ENCODE measurements around the gene ADCK1.
"Not testable (repeated sequence)": the region's sequence is repeated elsewhere in the genome, so short reads cannot be mapped to it uniquely, and the experiment has no call there.

Gene ADCK1

DNA sequence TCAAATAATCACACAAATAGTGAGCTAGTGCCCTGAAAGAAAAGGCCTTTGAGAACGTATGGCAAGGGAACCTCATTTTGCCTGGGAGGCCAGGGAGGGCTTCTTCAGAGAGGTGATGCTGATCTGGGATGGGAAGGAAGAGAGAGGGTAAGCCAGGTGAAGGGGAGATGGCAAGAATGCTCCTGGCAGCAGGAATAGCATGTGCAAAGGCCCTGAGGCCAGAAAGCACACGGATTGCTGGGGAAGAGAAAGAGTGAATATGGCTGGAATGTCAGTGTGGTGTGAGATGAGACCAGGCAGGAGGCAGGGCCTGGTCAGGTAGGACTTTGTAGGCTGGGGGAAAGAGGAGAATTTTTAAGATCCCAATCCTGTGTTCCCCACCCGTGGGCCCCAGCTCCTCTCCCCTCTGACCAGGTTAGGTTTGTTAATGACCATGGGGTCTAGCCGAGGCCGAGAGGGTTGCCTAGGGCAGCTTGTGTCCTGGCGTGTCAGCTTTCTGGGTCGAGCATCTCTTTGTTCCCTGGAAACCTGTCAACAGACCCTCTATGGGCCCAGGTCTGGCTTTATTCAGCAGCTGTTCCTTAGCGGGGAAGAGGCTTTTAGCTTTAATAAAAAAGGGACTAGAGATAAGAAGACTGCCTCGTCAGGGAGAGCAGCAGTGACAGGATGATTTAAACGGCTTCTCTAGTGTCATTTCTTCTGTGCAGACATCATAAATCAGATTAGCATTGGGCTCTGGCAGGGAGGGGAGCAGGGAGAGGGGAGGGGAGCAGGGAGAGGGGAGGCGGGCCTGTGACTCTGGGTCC, 123.4 kb downstream of the ADCK1 start:
- ATAC-seq (replicated peaks) (no peak), DNase-seq (no peak)
- no peaks in the 10 kb centered on the region for H3K9me3 Mint-ChIP-seq
- peaks cover 8% of the 10 kb centered on the region for H3K36me3 Mint-ChIP-seq (ENCODE audit: insufficient read depth)
- no peak overlapping the region for H3K27ac Mint-ChIP-seq
- no peaks in the 10 kb centered on the region for H3K4me1 Mint-ChIP-seq (ENCODE audit: low read depth in 2 of 2)
- no peaks in the 10 kb centered on the region for H3K27me3 Mint-ChIP-seq
- H3K4me3 Mint-ChIP-seq, result no peak overlapping the region

DNA sequence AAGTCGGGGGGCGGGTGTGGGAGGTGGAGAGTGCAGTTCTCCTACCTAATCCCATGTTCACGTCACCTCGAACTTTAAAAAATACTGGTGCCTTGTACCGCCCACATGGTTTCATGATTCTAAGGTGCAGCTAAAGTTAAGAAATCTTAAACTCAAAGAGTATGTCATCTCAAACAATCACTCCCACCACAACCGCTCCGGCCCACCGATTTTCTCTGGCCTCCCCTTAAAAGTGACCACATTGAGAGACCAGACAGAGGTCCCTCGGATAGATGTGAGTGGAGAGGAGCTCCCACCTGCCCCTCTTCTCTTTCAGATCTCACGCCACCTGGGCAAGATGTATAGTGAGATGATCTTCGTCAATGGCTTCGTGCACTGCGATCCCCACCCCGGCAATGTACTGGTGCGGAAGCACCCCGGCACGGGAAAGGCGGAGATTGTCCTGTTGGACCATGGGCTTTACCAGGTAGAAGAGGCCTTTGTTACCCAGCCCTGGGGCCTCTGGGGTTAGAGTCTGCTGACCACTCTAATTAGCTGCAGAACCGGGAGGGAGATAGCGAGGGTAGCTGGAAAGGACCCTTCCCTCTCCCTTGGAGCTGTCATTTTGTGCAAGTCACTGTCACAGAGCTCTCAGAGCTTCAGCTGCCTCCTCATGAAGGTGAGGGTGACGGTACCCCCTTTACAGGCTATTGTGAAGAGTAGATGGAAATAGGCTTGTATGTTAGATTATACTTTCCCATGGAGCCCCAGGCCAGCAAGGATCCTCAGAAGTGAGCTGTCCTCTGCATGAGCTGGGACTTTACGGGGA, 124.4 kb downstream of the ADCK1 start:
- Mint-ChIP-seq H3K27ac (no peak overlapping the region), H3K36me3 (ENCODE audit: insufficient read depth) (peaks cover 8% of the 10 kb centered on the region), H3K27me3 (no peaks in the 10 kb centered on the region), H3K4me1 (ENCODE audit: low read depth in 2 of 2) (no peaks in the 10 kb centered on the region), H3K9me3 (no peaks in the 10 kb centered on the region), H3K4me3 (no peak overlapping the region)
- DNase-seq, result no peak
- ATAC-seq (replicated peaks), result no peak

DNA sequence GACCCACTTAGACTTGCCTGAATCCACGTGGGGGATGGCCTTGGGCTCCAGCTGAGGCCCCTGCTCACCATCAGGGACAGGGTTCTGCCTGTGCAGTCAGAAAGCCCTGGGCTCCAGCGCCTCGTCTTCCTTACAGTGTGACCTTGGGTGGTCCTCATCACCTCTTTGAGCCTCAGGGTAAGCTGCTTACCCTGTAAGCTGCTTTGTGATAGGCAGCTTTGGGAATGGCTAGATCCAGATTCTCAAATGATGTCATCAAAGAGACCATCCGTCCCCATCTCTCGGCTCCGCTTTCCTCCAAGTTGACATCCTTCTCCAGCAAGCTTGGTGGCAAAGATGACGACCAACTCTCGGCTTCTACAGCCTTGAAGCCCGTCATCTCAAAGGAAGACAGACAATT, 127.0 kb downstream of the ADCK1 start:
- H3K36me3 Mint-ChIP-seq (ENCODE audit: insufficient read depth), result peaks cover 11% of the 10 kb centered on the region
- H3K27me3 Mint-ChIP-seq, result no peaks in the 10 kb centered on the region
- no peak overlapping the region for H3K4me3 Mint-ChIP-seq
- no peak overlapping the region for H3K27ac Mint-ChIP-seq
- ATAC-seq (replicated peaks), result no peak
- no peaks in the 10 kb centered on the region for H3K9me3 Mint-ChIP-seq
- H3K4me1 Mint-ChIP-seq (ENCODE audit: low read depth in 2 of 2), result no peaks in the 10 kb centered on the region
- DNase-seq, result no peak

DNA sequence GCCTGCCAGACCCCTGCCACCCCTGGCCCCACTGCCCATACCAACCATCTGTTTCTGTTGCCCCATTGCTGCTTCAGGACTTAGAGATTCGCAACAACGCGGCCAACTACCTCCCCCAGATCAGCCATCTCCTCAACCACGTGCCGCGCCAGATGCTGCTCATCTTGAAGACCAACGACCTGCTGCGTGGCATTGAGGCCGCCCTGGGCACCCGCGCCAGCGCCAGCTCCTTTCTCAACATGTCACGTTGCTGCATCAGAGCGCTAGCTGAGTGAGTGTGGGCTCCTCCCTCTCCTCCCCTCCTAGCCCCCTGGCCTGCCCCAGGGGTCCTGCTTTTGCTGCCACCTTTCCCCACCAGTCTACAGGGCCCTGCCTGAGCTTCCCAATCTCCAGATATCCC, 131.5 kb downstream of the ADCK1 start:
- DNase-seq, result no peak
- Mint-ChIP-seq H3K4me1 (ENCODE audit: low read depth in 2 of 2) (peaks cover 0 to 3% of the 10 kb centered on the region in 2 donors), H3K4me3 (no peak overlapping the region), H3K27ac (no peak overlapping the region), H3K36me3 (ENCODE audit: insufficient read depth) (peaks cover 11% of the 10 kb centered on the region), H3K27me3 (no peaks in the 10 kb centered on the region), H3K9me3 (peaks cover 6 to 21% of the 10 kb centered on the region in 2 donors)
- no peak for ATAC-seq (replicated peaks)

DNA sequence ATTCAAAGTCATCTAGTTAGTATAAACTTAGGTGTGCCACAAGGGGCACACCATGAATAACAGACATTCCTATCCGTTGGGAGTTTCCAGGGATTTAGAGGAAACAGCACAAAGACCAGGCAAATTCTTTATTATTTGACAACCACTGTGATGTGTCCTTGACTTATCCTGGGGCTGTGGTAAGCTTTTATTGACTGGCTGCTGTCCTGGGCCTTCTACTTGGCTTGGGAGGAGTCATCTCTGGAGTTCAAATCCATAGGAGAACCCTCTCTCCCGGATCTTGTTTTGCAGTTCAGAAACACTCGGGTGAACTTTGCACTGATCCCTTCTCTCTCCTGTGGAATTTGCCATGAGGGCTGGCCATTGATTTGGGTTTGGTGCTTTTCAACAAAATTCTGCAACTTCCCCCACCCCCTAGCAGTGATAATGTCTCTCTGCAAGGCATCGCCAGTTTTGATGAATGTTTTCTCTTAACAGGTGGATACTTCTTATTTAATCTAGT, 136.3 kb downstream of the ADCK1 start:
- DNase-seq (no peak), ATAC-seq (replicated peaks) (no peak)
- Mint-ChIP-seq H3K27ac (no peak overlapping the region), H3K36me3 (ENCODE audit: insufficient read depth) (peaks cover 6% of the 10 kb centered on the region), H3K4me1 (ENCODE audit: low read depth in 2 of 2) (peaks cover 0 to 3% of the 10 kb centered on the region in 2 donors), H3K4me3 (no peak overlapping the region), H3K9me3 (peaks cover 7 to 21% of the 10 kb centered on the region in 2 donors), H3K27me3 (no peaks in the 10 kb centered on the region)

DNA sequence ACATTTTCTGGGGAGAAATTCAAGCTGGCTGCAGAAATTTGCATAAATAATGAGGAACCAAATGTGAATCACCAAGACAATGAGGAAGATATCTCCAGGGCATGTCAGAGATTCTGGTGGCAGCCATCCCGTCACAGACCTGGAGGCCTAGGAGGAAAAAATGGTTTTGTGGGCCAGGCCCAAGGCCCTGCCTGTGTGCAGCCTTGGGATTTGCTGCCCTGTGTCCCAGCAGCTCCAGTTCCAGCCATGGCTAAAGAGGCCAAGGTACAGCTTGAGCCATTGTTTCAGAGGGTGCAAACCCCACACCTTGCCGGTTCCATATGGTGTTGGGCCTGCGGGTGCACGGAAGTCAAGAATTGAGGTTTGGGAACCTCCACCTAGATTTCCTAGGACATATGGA, 147.5 kb downstream of the ADCK1 start:
- peaks cover 5 to 7% of the 10 kb centered on the region in 2 donors for H3K27me3 Mint-ChIP-seq
- H3K4me3 Mint-ChIP-seq, result no peak overlapping the region
- ATAC-seq (replicated peaks) (no peak), DNase-seq (no peak)
- peaks cover 0 to 1% of the 10 kb centered on the region in 2 donors for H3K4me1 Mint-ChIP-seq (ENCODE audit: low read depth in 2 of 2)
- H3K9me3 Mint-ChIP-seq, result peaks cover 0 to 2% of the 10 kb centered on the region in 2 donors
- no peaks in the 10 kb centered on the region for H3K36me3 Mint-ChIP-seq (ENCODE audit: insufficient read depth)
- H3K27ac Mint-ChIP-seq, result no peak overlapping the region

DNA sequence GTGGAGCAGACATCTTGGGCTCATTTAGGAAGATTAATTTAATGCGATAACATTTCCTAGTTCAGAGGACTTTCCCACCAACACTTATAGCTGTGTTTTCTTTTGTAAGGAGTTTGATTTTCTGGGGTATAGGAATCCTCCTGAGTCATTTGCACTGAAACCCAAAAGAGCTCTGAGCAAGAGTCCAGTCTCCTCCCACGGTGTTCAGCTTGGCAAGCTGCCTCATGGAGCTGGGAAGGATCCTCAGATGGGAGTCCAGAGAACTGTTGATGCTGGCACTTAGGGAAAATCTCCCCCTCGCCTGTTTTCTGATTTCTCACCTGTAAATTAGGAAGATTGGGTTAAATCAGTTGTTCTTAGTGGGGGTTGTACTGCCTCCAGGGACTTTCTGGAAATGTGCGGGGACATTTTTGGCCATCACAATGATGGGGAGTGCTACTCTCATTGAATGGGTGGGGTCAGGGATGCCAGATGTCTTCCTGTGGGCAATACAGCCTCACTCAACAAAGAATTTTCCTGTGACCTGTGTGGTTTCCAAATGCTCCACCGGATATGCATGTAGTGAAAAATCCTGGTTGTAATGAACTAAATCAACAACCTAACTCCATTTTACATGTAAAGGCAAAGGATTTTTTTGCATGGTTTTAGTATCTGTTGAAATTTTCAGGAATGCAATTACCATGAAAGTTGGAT, 150.6 kb downstream of the ADCK1 start:
- no peak overlapping the region for H3K4me3 Mint-ChIP-seq
- no peaks in the 10 kb centered on the region for H3K36me3 Mint-ChIP-seq (ENCODE audit: insufficient read depth)
- ATAC-seq (replicated peaks), result no peak
- no peak for DNase-seq
- H3K27me3 Mint-ChIP-seq, result peaks cover 5 to 7% of the 10 kb centered on the region in 2 donors
- H3K27ac Mint-ChIP-seq, result no peak overlapping the region
- H3K9me3 Mint-ChIP-seq, result peaks cover 0 to 2% of the 10 kb centered on the region in 2 donors
- H3K4me1 Mint-ChIP-seq (ENCODE audit: low read depth in 2 of 2), result peaks cover 0 to 1% of the 10 kb centered on the region in 2 donors

DNA sequence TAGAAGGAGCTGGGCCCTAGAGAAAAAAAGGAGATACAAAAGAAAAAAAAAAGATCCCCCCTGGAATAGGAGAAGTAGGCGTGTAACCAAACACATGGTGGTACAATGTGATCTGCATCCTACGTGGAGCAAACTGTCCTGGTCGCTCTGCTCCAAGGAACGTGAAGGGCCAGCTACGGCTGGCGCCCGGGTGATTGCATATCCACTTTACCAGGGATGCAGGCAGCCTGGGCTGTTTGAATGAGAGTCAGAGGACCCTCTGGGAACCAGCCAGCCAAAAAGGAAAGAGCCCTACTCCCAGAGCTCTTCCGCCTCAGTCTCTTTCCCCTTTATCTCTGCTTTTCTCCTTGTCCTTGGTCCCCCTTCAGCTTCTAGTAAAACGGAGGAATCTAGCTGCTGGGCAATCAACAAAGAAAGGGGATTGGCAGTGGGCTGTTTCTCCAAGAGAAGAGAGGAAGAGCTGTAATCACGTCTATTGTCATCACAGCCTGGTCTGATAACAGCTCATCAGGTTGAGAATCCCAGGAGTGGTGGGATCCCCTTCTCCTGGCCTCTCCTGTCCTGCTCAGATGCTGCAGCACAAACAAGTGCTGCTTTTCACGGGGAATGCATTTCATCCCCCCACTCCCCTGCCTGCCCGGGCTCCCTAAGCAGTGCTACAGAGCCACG, 156.0 kb downstream of the ADCK1 start:
- H3K36me3 Mint-ChIP-seq (ENCODE audit: insufficient read depth), result no peaks in the 10 kb centered on the region
- H3K9me3 Mint-ChIP-seq, result no peaks in the 10 kb centered on the region
- ATAC-seq (replicated peaks) (no peak), DNase-seq (no peak)
- H3K27ac Mint-ChIP-seq, result no peak overlapping the region
- no peak overlapping the region for H3K4me3 Mint-ChIP-seq
- H3K27me3 Mint-ChIP-seq, result peaks cover 22 to 35% of the 10 kb centered on the region in 2 donors
- no peaks in the 10 kb centered on the region for H3K4me1 Mint-ChIP-seq (ENCODE audit: low read depth in 2 of 2)

DNA sequence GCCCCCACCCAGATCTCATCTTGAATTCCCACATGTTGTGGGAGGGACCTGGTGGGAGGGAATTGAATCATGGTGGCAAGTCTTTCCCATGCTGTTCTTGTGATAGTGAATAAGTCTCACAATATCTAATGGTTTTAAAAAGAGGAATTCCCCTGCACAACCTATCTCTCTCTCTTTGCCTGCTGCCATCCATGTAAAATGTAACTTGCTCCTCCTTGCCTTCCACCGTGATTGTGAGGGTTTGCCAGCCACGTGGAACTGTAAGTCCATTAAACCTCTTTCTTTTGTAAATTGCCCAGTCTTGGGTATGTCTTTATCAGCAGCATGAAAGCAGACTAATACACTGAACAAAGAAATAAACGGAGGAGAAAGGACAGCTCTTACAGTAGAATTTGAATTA, 159.8 kb downstream of the ADCK1 start:
- not testable (repeated sequence) for H3K9me3 Mint-ChIP-seq

DNA sequence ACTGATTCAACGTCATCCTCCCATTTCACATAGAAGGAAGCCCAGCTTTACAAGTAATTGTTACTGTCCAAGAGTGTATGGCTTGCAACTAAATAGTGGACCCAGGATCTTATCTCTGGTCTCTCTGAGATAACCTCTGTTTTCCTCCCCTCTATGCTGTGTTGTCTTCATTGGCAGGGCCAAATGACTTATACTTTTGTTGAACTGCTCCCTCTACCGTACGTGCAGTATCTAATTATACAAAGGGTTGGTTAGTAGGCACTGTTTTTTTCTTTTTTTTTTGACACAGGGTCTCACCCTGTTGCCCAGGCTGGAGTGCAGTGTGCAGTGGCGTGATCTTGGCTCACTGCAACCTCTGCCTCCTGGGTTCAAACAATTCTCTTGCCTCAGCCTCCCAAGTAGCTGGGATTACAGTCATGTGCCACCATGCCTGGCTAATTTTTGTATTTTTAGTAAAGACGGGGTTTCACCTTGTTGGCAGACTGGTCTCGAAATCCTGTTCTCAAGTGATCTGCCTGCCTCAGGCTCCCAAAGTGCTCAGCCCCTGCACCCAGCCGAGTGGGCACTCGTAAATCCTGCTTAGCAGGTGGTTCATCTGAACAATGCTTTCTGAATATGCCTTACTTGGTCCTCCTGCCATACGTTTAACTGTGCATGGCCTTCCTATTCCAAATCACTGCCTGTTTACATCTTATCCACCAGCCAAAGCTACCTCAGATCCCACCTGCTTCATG, 162.1 kb downstream of the ADCK1 start:
- no peak for DNase-seq
- Mint-ChIP-seq H3K27ac (no peak overlapping the region), H3K36me3 (ENCODE audit: insufficient read depth) (no peaks in the 10 kb centered on the region), H3K4me3 (no peak overlapping the region), H3K4me1 (ENCODE audit: low read depth in 2 of 2) (peaks cover 0 to 2% of the 10 kb centered on the region in 2 donors), H3K27me3 (peaks cover 22 to 74% of the 10 kb centered on the region in 2 donors), H3K9me3 (no peaks in the 10 kb centered on the region)
- ATAC-seq (replicated peaks), result no peak

More for the DNA sequence above, 159.8 kb downstream of the ADCK1 start:
- not testable (repeated sequence) for ATAC-seq (replicated peaks); H3K4me3 Mint-ChIP-seq; H3K36me3 Mint-ChIP-seq (ENCODE audit: insufficient read depth); H3K4me1 Mint-ChIP-seq (ENCODE audit: low read depth in 2 of 2); DNase-seq; H3K27ac Mint-ChIP-seq
- peaks cover 28 to 69% of the 10 kb centered on the region in 2 donors for H3K27me3 Mint-ChIP-seq

DNA sequence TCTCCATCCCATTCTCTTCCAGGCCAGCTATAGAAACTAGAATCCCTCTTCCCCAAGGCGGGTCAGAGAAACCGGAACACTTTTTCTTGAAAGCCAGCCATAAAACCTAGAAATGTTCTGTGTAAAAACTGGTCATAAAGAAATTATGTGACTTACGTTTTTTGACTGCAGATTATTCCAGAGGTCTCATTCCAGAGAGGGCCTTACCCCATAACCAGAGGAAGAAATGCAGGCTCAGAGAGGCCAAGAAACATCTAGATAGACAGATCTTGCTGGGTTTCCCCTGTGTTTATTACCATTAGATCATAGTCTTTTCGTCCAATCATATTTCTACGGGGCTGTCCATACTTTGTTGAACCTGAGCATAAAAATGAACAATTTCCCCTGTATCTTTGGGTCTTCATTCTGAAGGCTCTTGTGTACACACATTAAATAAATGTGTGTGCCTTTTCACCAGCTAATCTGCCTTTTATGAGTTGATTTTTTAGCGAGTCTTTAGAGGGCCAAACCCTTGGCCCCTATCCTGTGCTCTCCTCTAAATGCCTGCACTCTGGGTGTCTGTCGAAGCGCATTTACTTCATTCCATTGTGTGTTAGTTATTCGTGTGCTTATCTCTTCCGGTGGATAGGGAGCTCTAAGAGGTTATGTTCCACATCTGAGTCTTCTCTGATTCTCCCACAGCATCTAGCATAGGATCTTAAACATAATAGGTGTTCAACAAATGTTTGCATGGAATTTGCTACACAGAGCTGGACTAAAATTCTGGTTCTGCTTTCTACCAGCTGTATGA, 163.0 kb downstream of the ADCK1 start:
- Mint-ChIP-seq H3K4me1 (ENCODE audit: low read depth in 2 of 2) (peaks cover 0 to 2% of the 10 kb centered on the region in 2 donors), H3K9me3 (no peaks in the 10 kb centered on the region), H3K27me3 (peaks cover 19 to 74% of the 10 kb centered on the region in 2 donors), H3K4me3 (no peak overlapping the region), H3K36me3 (ENCODE audit: insufficient read depth) (no peaks in the 10 kb centered on the region), H3K27ac (no peak overlapping the region)
- DNase-seq (no peak), ATAC-seq (replicated peaks) (no peak)

DNA sequence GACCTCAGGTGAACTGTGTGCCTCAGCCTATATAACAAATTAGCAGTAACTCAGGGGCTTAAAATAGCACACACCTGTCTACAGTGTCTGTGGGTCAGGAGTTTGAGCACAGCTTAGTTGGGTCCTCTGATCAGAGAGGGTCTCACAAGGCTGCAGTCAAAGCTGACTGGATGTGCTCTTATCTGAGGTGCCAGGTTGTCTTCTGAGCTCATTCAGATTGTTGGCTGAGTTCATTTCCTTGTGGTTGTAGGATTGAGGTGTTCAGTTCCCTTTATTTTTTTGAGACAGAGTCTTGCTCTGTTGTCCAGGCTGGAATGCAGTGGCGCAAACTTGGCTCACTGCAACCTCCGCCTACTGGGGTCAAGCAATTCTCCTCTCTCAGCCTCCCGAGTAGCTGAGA, 164.7 kb downstream of the ADCK1 start:
- no peak overlapping the region for H3K4me3 Mint-ChIP-seq
- no peaks in the 10 kb centered on the region for H3K9me3 Mint-ChIP-seq
- peaks cover 0 to 2% of the 10 kb centered on the region in 2 donors for H3K4me1 Mint-ChIP-seq (ENCODE audit: low read depth in 2 of 2)
- ATAC-seq (replicated peaks) (no peak), DNase-seq (no peak)
- H3K27me3 Mint-ChIP-seq, result peaks cover 26 to 82% of the 10 kb centered on the region in 2 donors
- H3K27ac Mint-ChIP-seq, result no peak overlapping the region
- no peaks in the 10 kb centered on the region for H3K36me3 Mint-ChIP-seq (ENCODE audit: insufficient read depth)

All from effector memory CD8-positive, alpha-beta T cell (primary cell).